ENCODE measurements around the gene SCN1A. TPM values are rescaled to one million over a fixed set of nuclear protein-coding genes. Genes with fewer than 3 reads are reported as not detected.

SCN1A gene
- polyA plus RNA-seq, 1 of the 3 experiments (the other 2 are of a cell fraction): not detected

DNA sequence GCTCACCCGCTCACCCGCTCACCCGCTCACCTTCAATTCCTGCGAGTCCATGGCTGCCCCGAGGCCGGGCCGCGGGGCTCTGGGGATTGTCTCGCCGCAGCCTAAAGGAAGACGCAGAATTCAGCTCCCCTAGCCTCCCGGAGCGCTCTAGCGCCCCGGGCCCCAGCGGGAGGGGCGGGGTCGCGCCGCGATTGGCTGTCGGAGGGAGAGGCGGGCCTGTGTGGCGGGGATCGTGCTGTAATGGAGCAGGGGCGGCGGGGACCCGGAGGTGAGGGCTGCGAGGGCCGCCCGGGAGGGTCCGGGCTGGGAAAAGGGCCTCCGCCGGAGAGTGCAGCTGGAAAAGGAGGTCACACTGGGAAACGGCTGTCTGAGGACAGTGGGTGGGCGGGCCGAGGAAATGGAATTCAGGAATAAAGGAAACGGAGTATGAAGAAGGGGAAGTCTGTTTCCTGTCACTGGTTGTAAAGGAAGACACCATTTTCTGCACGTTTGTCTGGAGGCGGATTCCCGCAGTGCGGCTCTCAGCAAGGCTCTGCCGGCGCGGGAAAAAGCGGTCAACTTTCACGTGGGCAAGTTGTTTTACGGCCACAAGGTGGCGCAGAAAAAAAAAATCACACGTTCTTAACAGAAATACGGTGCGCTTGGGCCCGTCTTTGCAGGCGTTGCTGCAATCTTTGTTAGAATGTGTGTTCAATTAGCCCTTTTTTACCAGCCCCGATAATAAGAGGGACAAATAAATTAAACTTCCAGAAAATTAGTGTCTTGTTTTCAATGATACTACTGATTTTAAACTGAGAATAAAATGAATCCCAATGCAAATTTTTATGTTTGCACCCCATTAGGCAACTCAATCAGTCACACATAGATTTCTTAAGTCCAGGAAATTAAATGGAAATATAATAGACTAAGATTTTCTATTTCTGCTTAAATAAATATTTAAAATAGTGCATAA lies 173.9 kb downstream of the SCN1A start, which contains the start of gene TTC21B:
Gene TTC21B (minus strand): TSS at position 122 of the 952 bp plus-strand sequence. CDS start 71 bp downstream, at position 51.
- peaks cover 6 to 7% of the 10 kb centered on the region in 2 experiments for H3K36me3 ChIP-seq (replicated peaks in 1 of 2; ENCODE audit: control insufficient read depth in 1 of 2, insufficient read depth in 2 of 2, low read length in 1 of 2)
- H3K4me2 ChIP-seq: peak within 1 kb of the TSS; percentile 85
- H2AFZ ChIP-seq (ENCODE audit: low read depth): peak within 1 kb of the TSS; percentile 99
- peak within 1 kb of the TSS; percentile 71 to 85 for H3K4me3 ChIP-seq (ENCODE audit: low read depth in 2 of 2, low read length in 1 of 2)
- H3K9me2 ChIP-seq: 0 out of 2 replicates have a peak, but pooled peaks cover 2% of the 10 kb centered on the region
- H3K27me3 ChIP-seq (ENCODE audit: insufficient read depth): no peaks in the 10 kb centered on the region
- POLR2A ChIA-PET: interaction anchor here (1.0 kb wide), 1 partner anchor 11 kb away, joined by 3 read pairs; no protein-coding TSS in a partner anchor
- H3K79me2 ChIP-seq (ENCODE audit: insufficient read depth): peaks cover 41% of the 10 kb centered on the region
- DNase-seq: peak; percentile 97
- WGBS (ENCODE audit: low lambda C conversion rate): under 1% methylated on average over 34 of the region's 55 CpGs
- H3K9me3 ChIP-seq: no peaks in the 10 kb centered on the region
- H3K4me1 ChIP-seq (ENCODE audit: control insufficient read depth in 1 of 2, insufficient read depth in 2 of 2, low read depth in 1 of 2, low read length in 1 of 2): peaks cover 8% of the 10 kb centered on the region in 2 experiments; a peak in 3 of 4 replicates
- H3K27ac ChIP-seq (ENCODE audit: low read depth in 2 of 2, low read length in 1 of 2): peak within 1 kb of the TSS; percentile 82 to 90
- CTCF ChIA-PET: interaction anchor here (0.6 to 5.3 kb wide), 20 partner anchors 11 to 466 kb away, joined by 3 to 44 read pairs (median 3); partner anchors contain the start of gene SCN1A
- peak within 1 kb of the TSS; percentile 91 for H3K9ac ChIP-seq
- H3F3A ChIP-seq (replicated peaks; ENCODE audit: insufficient read depth): no peaks in the 10 kb centered on the region
- H4K20me1 ChIP-seq (ENCODE audit: insufficient read depth): no peaks in the 10 kb centered on the region
- TF ChIP-seq FOXM1 (IDR thresholded peaks at IDR 0.05; ENCODE audit: low read depth) (no peak; the same call in 1 of the 2 replicates), GABPA (IDR thresholded peaks at IDR 0.05; ENCODE audit: low read depth) (no peak), RAD21 (IDR thresholded peaks at IDR 0.05; ENCODE audit: low read length) (peak; percentile 64), TEAD4 (IDR thresholded peaks at IDR 0.05; ENCODE audit: borderline replicate concordance, insufficient read depth) (peak; percentile 44; the same call in 1 of the 2 replicates), EP300 (IDR thresholded peaks at IDR 0.05; ENCODE audit: borderline replicate concordance in 1 of 2, low read depth in 1 of 2, low read length in 1 of 2) (no peak), TCF12 (IDR thresholded peaks at IDR 0.05) (0 out of 2 replicates have a peak, but pooled peaks have one; percentile 3), SIN3A (IDR thresholded peaks at IDR 0.05; ENCODE audit: borderline replicate concordance, low read depth, low read length) (peak; percentile 60), ELF1 (IDR thresholded peaks at IDR 0.05) (peak; percentile 17; the same call in 1 of the 2 replicates), RCOR1 (IDR thresholded peaks at IDR 0.05; ENCODE audit: low read length) (peak; percentile 24; the same call in 1 of the 2 replicates), FOSL2 (IDR thresholded peaks at IDR 0.05; ENCODE audit: borderline replicate concordance, low read depth) (no peak), JUND (IDR thresholded peaks at IDR 0.05) (no peak), RXRA (IDR thresholded peaks at IDR 0.05; ENCODE audit: borderline replicate concordance, low read depth) (no peak), RFX5 (IDR thresholded peaks at IDR 0.05; ENCODE audit: low read length) (no peak; the same call in 1 of the 2 replicates), SMC3 (IDR thresholded peaks at IDR 0.05; ENCODE audit: low read depth, low read length) (peak; percentile 81), GATA2 (CRISPR knock-in tag; IDR thresholded peaks at IDR 0.05) (no peak), NRF1 (IDR thresholded peaks at IDR 0.05; ENCODE audit: low read depth, low read length) (no peak), MXI1 (IDR thresholded peaks at IDR 0.05; ENCODE audit: low read depth, low read length) (peak; percentile 85), TAF1 (IDR thresholded peaks at IDR 0.05; ENCODE audit: borderline replicate concordance, low read depth, low read length) (peak; percentile 88), NFIC (IDR thresholded peaks at IDR 0.05; ENCODE audit: borderline replicate concordance) (no peak; the same call in 1 of the 2 replicates), YY1 (IDR thresholded peaks at IDR 0.05; ENCODE audit: low read depth) (peak; percentile 71; the same call in 1 of the 2 replicates)
- TF ChIP-seq, protein P1, sequence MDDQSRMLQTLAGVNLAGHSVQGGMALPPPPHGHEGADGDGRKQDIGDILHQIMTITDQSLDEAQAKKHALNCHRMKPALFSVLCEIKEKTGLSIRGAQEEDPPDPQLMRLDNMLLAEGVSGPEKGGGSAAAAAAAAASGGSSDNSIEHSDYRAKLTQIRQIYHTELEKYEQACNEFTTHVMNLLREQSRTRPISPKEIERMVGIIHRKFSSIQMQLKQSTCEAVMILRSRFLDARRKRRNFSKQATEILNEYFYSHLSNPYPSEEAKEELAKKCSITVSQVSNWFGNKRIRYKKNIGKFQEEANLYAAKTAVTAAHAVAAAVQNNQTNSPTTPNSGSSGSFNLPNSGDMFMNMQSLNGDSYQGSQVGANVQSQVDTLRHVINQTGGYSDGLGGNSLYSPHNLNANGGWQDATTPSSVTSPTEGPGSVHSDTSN (IDR thresholded peaks at IDR 0.05): no peak; the same call in 1 of the 2 replicates
- TF ChIP-seq, protein P2, sequence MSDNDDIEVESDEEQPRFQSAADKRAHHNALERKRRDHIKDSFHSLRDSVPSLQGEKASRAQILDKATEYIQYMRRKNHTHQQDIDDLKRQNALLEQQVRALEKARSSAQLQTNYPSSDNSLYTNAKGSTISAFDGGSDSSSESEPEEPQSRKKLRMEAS (IDR thresholded peaks at IDR 0.05; ENCODE audit: low read depth): peak; percentile 96
- TF ChIP-seq, protein P3, sequence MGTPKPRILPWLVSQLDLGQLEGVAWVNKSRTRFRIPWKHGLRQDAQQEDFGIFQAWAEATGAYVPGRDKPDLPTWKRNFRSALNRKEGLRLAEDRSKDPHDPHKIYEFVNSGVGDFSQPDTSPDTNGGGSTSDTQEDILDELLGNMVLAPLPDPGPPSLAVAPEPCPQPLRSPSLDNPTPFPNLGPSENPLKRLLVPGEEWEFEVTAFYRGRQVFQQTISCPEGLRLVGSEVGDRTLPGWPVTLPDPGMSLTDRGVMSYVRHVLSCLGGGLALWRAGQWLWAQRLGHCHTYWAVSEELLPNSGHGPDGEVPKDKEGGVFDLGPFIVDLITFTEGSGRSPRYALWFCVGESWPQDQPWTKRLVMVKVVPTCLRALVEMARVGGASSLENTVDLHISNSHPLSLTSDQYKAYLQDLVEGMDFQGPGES (IDR thresholded peaks at IDR 0.05; ENCODE audit: low read depth, low read length): no peak
- TF ChIP-seq, protein P4, sequence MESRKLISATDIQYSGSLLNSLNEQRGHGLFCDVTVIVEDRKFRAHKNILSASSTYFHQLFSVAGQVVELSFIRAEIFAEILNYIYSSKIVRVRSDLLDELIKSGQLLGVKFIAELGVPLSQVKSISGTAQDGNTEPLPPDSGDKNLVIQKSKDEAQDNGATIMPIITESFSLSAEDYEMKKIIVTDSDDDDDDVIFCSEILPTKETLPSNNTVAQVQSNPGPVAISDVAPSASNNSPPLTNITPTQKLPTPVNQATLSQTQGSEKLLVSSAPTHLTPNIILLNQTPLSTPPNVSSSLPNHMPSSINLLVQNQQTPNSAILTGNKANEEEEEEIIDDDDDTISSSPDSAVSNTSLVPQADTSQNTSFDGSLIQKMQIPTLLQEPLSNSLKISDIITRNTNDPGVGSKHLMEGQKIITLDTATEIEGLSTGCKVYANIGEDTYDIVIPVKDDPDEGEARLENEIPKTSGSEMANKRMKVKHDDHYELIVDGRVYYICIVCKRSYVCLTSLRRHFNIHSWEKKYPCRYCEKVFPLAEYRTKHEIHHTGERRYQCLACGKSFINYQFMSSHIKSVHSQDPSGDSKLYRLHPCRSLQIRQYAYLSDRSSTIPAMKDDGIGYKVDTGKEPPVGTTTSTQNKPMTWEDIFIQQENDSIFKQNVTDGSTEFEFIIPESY (IDR thresholded peaks at IDR 0.05; ENCODE audit: borderline replicate concordance, low read depth): no peak
- TF ChIP-seq, protein P5, sequence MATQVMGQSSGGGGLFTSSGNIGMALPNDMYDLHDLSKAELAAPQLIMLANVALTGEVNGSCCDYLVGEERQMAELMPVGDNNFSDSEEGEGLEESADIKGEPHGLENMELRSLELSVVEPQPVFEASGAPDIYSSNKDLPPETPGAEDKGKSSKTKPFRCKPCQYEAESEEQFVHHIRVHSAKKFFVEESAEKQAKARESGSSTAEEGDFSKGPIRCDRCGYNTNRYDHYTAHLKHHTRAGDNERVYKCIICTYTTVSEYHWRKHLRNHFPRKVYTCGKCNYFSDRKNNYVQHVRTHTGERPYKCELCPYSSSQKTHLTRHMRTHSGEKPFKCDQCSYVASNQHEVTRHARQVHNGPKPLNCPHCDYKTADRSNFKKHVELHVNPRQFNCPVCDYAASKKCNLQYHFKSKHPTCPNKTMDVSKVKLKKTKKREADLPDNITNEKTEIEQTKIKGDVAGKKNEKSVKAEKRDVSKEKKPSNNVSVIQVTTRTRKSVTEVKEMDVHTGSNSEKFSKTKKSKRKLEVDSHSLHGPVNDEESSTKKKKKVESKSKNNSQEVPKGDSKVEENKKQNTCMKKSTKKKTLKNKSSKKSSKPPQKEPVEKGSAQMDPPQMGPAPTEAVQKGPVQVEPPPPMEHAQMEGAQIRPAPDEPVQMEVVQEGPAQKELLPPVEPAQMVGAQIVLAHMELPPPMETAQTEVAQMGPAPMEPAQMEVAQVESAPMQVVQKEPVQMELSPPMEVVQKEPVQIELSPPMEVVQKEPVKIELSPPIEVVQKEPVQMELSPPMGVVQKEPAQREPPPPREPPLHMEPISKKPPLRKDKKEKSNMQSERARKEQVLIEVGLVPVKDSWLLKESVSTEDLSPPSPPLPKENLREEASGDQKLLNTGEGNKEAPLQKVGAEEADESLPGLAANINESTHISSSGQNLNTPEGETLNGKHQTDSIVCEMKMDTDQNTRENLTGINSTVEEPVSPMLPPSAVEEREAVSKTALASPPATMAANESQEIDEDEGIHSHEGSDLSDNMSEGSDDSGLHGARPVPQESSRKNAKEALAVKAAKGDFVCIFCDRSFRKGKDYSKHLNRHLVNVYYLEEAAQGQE (IDR thresholded peaks at IDR 0.05; ENCODE audit: low read depth, low read length): no peak

Data from SK-N-SH (cell line).